ENCODE results near the gene SPIRE1. TPM values are rescaled to one million over a fixed set of nuclear protein-coding genes. Genes with fewer than 3 reads are reported as not detected.

The SPIRE1 gene
- total RNA-seq, 1 donor from 2014 or later = 34.9 TPM

DNA sequence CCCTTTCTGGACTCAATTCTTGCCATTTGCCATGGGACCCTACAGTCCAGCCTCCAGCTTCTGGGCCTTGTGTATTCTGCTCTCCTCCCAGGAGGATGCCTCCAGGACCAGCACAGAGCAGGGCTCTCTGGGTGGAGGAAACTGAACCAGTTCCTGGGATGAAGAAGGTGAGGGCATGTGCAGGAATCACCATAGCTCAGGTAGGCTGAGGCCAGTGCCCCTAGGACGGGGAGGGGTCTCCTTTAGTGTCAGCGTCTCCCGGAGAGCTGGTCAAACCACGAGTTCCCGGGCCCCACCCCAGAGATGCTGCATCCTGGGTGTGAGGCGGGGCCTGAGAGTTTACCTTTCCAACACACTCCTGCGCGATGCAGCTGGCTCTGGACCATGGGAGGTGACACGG lies 256.0 kb downstream of the SPIRE1 start:
- H3K4me3 Mint-ChIP-seq = no peak overlapping the region
- DNase-seq (ENCODE audit: low read depth, low spot score) = no peak
- no peaks in the 10 kb centered on the region for H3K9me3 Mint-ChIP-seq
- H3K27me3 Mint-ChIP-seq (ENCODE audit: low read depth) = peaks cover 33% of the 10 kb centered on the region
- peaks cover 6% of the 10 kb centered on the region for H3K4me1 Mint-ChIP-seq
- H3K36me3 Mint-ChIP-seq (ENCODE audit: low read depth) = no peaks in the 10 kb centered on the region
- peak overlapping the region; percentile 19 for H3K27ac Mint-ChIP-seq (ENCODE audit: unreplicated experiment)
- TF ChIP-seq, protein P1, sequence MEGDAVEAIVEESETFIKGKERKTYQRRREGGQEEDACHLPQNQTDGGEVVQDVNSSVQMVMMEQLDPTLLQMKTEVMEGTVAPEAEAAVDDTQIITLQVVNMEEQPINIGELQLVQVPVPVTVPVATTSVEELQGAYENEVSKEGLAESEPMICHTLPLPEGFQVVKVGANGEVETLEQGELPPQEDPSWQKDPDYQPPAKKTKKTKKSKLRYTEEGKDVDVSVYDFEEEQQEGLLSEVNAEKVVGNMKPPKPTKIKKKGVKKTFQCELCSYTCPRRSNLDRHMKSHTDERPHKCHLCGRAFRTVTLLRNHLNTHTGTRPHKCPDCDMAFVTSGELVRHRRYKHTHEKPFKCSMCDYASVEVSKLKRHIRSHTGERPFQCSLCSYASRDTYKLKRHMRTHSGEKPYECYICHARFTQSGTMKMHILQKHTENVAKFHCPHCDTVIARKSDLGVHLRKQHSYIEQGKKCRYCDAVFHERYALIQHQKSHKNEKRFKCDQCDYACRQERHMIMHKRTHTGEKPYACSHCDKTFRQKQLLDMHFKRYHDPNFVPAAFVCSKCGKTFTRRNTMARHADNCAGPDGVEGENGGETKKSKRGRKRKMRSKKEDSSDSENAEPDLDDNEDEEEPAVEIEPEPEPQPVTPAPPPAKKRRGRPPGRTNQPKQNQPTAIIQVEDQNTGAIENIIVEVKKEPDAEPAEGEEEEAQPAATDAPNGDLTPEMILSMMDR (conservative IDR thresholded peaks at IDR 0.05) = no peak

DNA sequence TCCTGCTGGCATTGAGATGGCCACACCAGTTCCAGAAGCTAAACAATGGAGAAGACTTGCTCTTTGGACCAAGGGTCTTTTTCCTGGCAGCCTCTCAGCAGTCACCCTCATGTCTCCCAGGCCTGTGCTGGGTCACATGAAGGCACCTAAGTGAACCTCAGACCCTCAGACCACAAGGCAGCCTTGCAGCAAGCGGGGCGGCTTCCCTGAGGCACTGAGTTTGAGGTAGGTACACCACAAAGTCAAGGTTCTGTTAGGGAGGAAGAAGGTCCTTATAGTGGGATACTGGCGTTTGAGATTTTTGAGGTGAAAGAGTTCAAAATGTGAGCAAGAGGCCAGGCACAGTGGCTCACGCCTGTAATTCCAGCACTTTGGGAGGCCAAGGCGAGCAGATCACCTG lies 258.7 kb downstream of the SPIRE1 start:
- no peak for DNase-seq (ENCODE audit: low read depth, low spot score)
- H3K27ac Mint-ChIP-seq (ENCODE audit: unreplicated experiment) = no peak overlapping the region
- no peaks in the 10 kb centered on the region for H3K9me3 Mint-ChIP-seq
- H3K4me1 Mint-ChIP-seq = no peaks in the 10 kb centered on the region
- TF ChIP-seq, protein P1 (conservative IDR thresholded peaks at IDR 0.05) = no peak
- H3K36me3 Mint-ChIP-seq (ENCODE audit: low read depth) = no peaks in the 10 kb centered on the region
- H3K27me3 Mint-ChIP-seq (ENCODE audit: low read depth) = peaks cover 8% of the 10 kb centered on the region
- no peak overlapping the region for H3K4me3 Mint-ChIP-seq

DNA sequence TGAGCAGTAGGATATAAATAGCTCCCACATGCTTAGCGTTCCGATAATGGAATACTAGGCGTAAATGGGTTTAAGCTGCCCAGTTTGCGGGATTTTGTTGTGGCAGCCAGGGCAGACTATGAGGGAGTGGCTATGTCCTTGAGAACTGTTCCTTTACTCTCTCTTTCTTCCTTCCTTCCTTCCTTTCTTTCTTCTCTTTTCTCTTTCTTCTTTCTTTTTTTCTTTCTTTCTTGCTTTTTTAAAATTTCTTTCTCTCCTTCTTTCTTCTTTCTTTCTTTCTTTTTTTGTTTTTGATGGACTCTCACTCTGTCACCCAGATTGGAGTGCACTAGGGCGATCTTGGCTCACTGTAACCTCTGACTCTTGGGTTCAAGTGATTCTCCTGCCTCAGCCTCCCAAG lies 259.3 kb downstream of the SPIRE1 start:
- peak overlapping the region; percentile 10 for H3K27ac Mint-ChIP-seq (ENCODE audit: unreplicated experiment)
- no peak for DNase-seq (ENCODE audit: low read depth, low spot score)
- H3K9me3 Mint-ChIP-seq = no peaks in the 10 kb centered on the region
- H3K4me1 Mint-ChIP-seq = no peaks in the 10 kb centered on the region
- peaks cover 4% of the 10 kb centered on the region for H3K27me3 Mint-ChIP-seq (ENCODE audit: low read depth)
- TF ChIP-seq, protein P1 (conservative IDR thresholded peaks at IDR 0.05) = no peak
- H3K36me3 Mint-ChIP-seq (ENCODE audit: low read depth) = no peaks in the 10 kb centered on the region
- H3K4me3 Mint-ChIP-seq = no peak overlapping the region

DNA sequence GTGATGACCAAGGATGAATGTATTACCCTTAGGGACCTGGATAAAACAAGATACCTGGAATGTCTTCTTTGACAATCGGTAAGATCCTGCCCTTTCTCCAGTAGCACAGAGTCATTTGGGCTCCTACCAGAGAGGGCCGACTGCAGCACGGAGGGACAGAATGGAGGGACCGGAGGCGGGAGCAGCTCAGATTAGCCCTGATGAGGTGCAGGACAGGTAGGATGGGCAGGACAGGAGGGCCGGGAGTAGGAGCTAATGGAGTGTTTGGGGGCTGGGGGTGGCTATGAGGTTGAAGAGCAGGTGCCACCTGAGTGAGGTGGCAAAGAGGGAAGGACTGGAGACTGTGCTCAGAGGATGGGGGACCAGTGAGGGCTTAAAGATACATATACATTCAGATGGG lies 260.1 kb downstream of the SPIRE1 start:
- Mint-ChIP-seq H3K4me3 (no peak overlapping the region), H3K9me3 (no peaks in the 10 kb centered on the region)

DNA sequence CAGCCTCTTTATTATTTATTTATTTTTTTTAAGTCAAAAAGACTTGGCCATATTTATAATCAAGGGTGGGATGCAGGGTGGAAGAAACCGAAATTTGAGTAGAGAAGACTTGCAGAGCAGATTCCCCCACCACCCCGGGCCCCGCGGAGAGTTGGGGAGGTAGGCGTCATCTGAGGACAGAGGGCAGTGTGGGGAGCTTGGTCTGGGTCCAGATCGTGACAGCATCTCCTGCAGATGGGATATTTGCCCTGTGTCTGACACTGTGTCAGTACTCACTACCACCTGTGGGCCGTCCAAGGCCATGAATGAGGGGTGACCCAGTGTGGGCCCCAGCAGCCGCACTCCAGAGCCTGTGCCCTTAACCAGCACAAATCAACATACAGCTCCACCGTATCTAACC lies 260.7 kb downstream of the SPIRE1 start:
- TF ChIP-seq, protein P1 (conservative IDR thresholded peaks at IDR 0.05) = no peak
- no peak overlapping the region for H3K4me3 Mint-ChIP-seq
- H3K36me3 Mint-ChIP-seq (ENCODE audit: low read depth) = no peaks in the 10 kb centered on the region
- no peaks in the 10 kb centered on the region for H3K27me3 Mint-ChIP-seq (ENCODE audit: low read depth)
- no peaks in the 10 kb centered on the region for H3K9me3 Mint-ChIP-seq
- DNase-seq (ENCODE audit: low read depth, low spot score) = no peak
- H3K27ac Mint-ChIP-seq (ENCODE audit: unreplicated experiment) = no peak overlapping the region
- H3K4me1 Mint-ChIP-seq = no peaks in the 10 kb centered on the region

More for the DNA sequence above, 260.1 kb downstream of the SPIRE1 start:
- TF ChIP-seq, protein P1 (conservative IDR thresholded peaks at IDR 0.05) = no peak
- H3K4me1 Mint-ChIP-seq = no peaks in the 10 kb centered on the region
- no peaks in the 10 kb centered on the region for H3K36me3 Mint-ChIP-seq (ENCODE audit: low read depth)
- H3K27ac Mint-ChIP-seq (ENCODE audit: unreplicated experiment) = no peak overlapping the region
- H3K27me3 Mint-ChIP-seq (ENCODE audit: low read depth) = no peaks in the 10 kb centered on the region
- DNase-seq (ENCODE audit: low read depth, low spot score) = no peak

Other genes starting within 250 kb of the SPIRE1 start
- gene CEP76, start 44.6 kb upstream of the SPIRE1 start, total RNA-seq = 11.2 and 15.4 TPM in 2 replicates
- gene PSMG2, start 44.9 kb upstream of the SPIRE1 start, total RNA-seq = 61.4 and 69.0 TPM in 2 replicates
- 31.7 and 34.4 TPM in 2 replicates for gene PTPN2, start 226.1 kb upstream of the SPIRE1 start, total RNA-seq